Thyroid gland (tissue), 4 donors: ENCODE measurements around the gene CHDH.

Experiments
- CTCF ChIP-seq, 6 experiments: fragments of 200-600 bp in 3 of 6; fragments of 450-650 bp in 3 of 6; sonication (generic) in 3 of 6; IDR thresholded peaks; one replicate each; pipeline ENCODE4 v1.5.1; 2016 to 2019; ENCODE audit warnings: antibody characterized with exemption in 6 of 6, mild to moderate bottlenecking in 2 of 6, inconsistent platforms in 1 of 6, moderate library complexity in 1 of 6
- POLR2A ChIP-seq, 2 donors: fragments of 450-650 bp; IDR thresholded peaks; one replicate each; pipeline ENCODE4 v1.6.1; 2017; ENCODE audit warnings: antibody characterized with exemption in 2 of 2, mild to moderate bottlenecking in 2 of 2, moderate library complexity in 1 of 2

DNA sequence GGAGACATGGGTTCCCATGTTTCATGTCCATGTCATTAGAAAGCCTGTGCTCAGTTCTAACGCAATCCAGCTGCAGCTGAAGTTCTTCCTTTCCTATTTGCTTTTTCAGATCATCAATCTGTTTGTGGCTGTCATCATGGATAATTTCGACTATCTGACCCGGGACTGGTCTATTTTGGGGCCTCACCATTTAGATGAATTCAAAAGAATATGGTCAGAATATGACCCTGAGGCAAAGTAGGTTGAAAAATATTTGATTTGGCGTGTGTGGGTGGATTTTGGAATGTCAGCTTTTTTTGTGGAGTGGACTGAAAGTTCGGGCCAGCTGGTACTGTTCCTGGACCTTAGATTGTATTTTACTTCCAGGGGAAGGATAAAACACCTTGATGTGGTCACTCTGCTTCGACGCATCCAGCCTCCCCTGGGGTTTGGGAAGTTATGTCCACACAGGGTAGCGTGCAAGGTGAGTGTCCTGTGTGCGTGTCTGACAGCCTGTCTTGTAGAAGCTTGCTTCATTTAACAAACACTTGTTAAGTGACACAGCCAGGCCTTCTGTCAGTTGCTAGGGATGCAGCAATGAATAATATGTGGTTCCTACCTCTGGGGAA is 69.6 kb downstream of the CHDH start:
- TF ChIP-seq POLR2A (IDR thresholded peaks at IDR 0.05) (no peak), CTCF (IDR thresholded peaks at IDR 0.05) (no peak)
